WTC11 (cell line): Measurements from ENCODE around the gene ABR. TPM values are rescaled to one million over a fixed set of nuclear protein-coding genes. Genes with fewer than 3 reads are reported as not detected.

ENCODE experiments used
- ATAC-seq: fragments of 200-7000 bp; cut with Tn5 transposase; 2 replicates; pipeline ENCODE4 v1.10.0; 2021; ENCODE audit warnings: mild to moderate bottlenecking, moderate library complexity
- CTCF ChIA-PET: fragments of 300-600 bp; sonication (Branson Sonifier 250); formaldehyde crosslinking; loops from one replicate; lab custom pipeline; 2021; ENCODE audit warnings: antibody characterized with exemption; lab: Charles Lee
- POLR2A ChIA-PET: fragments of 350-600 bp; sonication (Branson Sonifier 250); formaldehyde crosslinking; loops from one replicate; lab custom pipeline; 2021; ENCODE audit warnings: antibody characterized with exemption; lab: Charles Lee
- DNase-seq: peaks from one replicate; pipeline ENCODE4 v3.0.0; 2021; ENCODE audit warnings: low spot score
- H3K27ac Mint-ChIP-seq: 2 replicates; pipeline ENCODE4 v1.8.0; 2021; ENCODE audit warnings: mixed read lengths
- H3K27me3 Mint-ChIP-seq: 2 replicates; pipeline ENCODE4 v1.8.0; 2021; ENCODE audit warnings: low read depth, mild to moderate bottlenecking, moderate library complexity, mixed read lengths
- H3K36me3 Mint-ChIP-seq: 2 replicates; pipeline ENCODE4 v1.8.0; 2021; ENCODE audit warnings: mixed read lengths
- H3K4me1 Mint-ChIP-seq: 2 replicates; pipeline ENCODE4 v1.8.0; 2022; ENCODE audit warnings: mixed read lengths
- H3K4me3 Mint-ChIP-seq: 2 replicates; pipeline ENCODE4 v1.8.0; 2021; ENCODE audit warnings: mild to moderate bottlenecking, moderate library complexity, mixed read lengths
- H3K9me3 Mint-ChIP-seq: 2 replicates; pipeline ENCODE4 v1.8.0; 2021; ENCODE audit warnings: mixed read lengths
- ATF1 ChIP-seq: sonication (generic); formaldehyde crosslinking; IDR thresholded peaks from 2 replicates; pipeline ENCODE4 v1.8.1; 2023; ENCODE audit warnings: mild to moderate bottlenecking, moderate library complexity, missing genetic modification reagents
- CBFB ChIP-seq: sonication (generic); formaldehyde crosslinking; IDR thresholded peaks from 2 replicates; pipeline ENCODE4 v1.8.1; 2022; ENCODE audit warnings: mild to moderate bottlenecking, low read depth, missing genetic modification reagents
- JAZF1 ChIP-seq: fragments of 250-450 bp; sonication (Bioruptor Pico); IDR thresholded peaks from 2 replicates; pipeline ENCODE4 v1.9.0; 2021; ENCODE audit warnings: moderate library complexity, mild to moderate bottlenecking, inconsistent platforms
- NFYB ChIP-seq: sonication (generic); formaldehyde crosslinking; conservative IDR thresholded peaks from 2 replicates; pipeline ENCODE4 v1.8.0; 2022; ENCODE audit warnings: low read depth, missing genetic modification reagents
- NR1H2 ChIP-seq: sonication (generic); formaldehyde crosslinking; IDR thresholded peaks from 2 replicates; pipeline ENCODE4 v1.9.0; 2021; ENCODE audit warnings: mild to moderate bottlenecking, moderate library complexity, missing genetic modification reagents
- NR3C1 ChIP-seq: sonication (generic); formaldehyde crosslinking; conservative IDR thresholded peaks from 2 replicates; pipeline ENCODE4 v1.8.1; 2023; ENCODE audit warnings: low read depth, mild to moderate bottlenecking, missing genetic modification reagents
- RORB ChIP-seq: fragments of 250-450 bp; sonication (Bioruptor Pico); IDR thresholded peaks from 2 replicates; pipeline ENCODE4 v1.9.0; 2021; ENCODE audit warnings: mild to moderate bottlenecking
- ZNF232 ChIP-seq: sonication (generic); formaldehyde crosslinking; IDR thresholded peaks from 2 replicates; pipeline ENCODE4 v1.8.0; 2022; ENCODE audit warnings: mild to moderate bottlenecking, missing genetic modification reagents
- ZNF263 ChIP-seq: sonication (generic); formaldehyde crosslinking; IDR thresholded peaks from 2 replicates; pipeline ENCODE4 v1.8.1; 2022; ENCODE audit warnings: low read depth, mild to moderate bottlenecking, moderate library complexity, missing genetic modification reagents
- ZNF396 ChIP-seq: fragments of 250-450 bp; sonication (Bioruptor Pico); IDR thresholded peaks from 2 replicates; pipeline ENCODE4 v1.8.0; 2021; ENCODE audit warnings: mild to moderate bottlenecking, moderate library complexity, borderline replicate concordance
- total RNA-seq: library from RNA; stranded (reverse); gene quantifications from 3 replicates; pipeline ENCODE4 v1.2.3, GENCODE V29; 2021
- TF ChIP-seq, protein P1 (sequence below): sonication (generic); formaldehyde crosslinking; IDR thresholded peaks from 2 replicates; pipeline ENCODE4 v1.8.1; 2022; ENCODE audit warnings: mild to moderate bottlenecking, missing genetic modification reagents, moderate library complexity, borderline replicate concordance
- TF ChIP-seq, protein P2 (sequence below): sonication (generic); formaldehyde crosslinking; IDR thresholded peaks from 2 replicates; pipeline ENCODE4 v1.8.0; 2022; ENCODE audit warnings: mild to moderate bottlenecking, missing genetic modification reagents
- TF ChIP-seq, protein P3 (sequence below): sonication (generic); formaldehyde crosslinking; IDR thresholded peaks from 2 replicates; pipeline ENCODE4 v1.8.1; 2022; ENCODE audit warnings: missing genetic modification reagents, borderline replicate concordance
- TF ChIP-seq, protein P4 (sequence below): sonication (generic); formaldehyde crosslinking; conservative IDR thresholded peaks from 2 replicates; pipeline ENCODE4 v1.8.1; 2023; ENCODE audit warnings: mild to moderate bottlenecking, low read depth, missing genetic modification reagents, moderate library complexity
- TF ChIP-seq, protein P5 (sequence below): fragments of 200-600 bp; IDR thresholded peaks from 2 replicates; pipeline ENCODE4 v1.8.0; 2022; ENCODE audit warnings: antibody characterized with exemption
- TF ChIP-seq, protein P6 (sequence below): fragments of 250-450 bp; sonication (Bioruptor Pico); IDR thresholded peaks from 2 replicates; pipeline ENCODE4 v1.9.0; 2021; ENCODE audit warnings: mild to moderate bottlenecking, borderline replicate concordance
- TF ChIP-seq, protein P7 (sequence below): sonication (generic); formaldehyde crosslinking; IDR thresholded peaks from 2 replicates; pipeline ENCODE4 v1.8.0; 2023; ENCODE audit warnings: mild to moderate bottlenecking, missing genetic modification reagents
- TF ChIP-seq, protein P8 (sequence below): sonication (generic); formaldehyde crosslinking; IDR thresholded peaks from 2 replicates; pipeline ENCODE4 v1.8.0; 2023; ENCODE audit warnings: missing genetic modification reagents

The ABR gene
- total RNA-seq, 1 experiment from 2014 or later: 38.0 TPM

DNA sequence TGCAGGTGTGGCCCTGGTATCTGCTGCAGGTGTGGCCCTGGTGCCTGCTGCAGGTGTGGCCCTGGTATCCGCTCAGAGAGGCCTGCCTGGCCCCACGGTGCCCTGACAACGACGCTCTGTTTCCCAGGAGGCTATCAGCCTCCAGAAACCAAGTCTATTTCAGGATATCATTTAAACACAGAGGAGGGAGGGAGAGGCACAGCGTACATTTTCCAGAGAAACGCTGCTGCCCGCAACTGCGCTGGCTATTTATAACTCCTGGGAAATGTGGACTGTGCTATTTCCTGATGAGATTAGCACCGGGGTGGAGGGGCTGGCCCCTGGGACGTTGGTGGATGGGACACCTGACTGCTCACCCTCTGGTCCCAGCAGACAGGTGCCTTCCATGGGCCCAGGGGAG is 160.3 kb downstream of the ABR start (continued):
- TF ChIP-seq, protein P1, sequence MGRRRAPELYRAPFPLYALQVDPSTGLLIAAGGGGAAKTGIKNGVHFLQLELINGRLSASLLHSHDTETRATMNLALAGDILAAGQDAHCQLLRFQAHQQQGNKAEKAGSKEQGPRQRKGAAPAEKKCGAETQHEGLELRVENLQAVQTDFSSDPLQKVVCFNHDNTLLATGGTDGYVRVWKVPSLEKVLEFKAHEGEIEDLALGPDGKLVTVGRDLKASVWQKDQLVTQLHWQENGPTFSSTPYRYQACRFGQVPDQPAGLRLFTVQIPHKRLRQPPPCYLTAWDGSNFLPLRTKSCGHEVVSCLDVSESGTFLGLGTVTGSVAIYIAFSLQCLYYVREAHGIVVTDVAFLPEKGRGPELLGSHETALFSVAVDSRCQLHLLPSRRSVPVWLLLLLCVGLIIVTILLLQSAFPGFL (CRISPR knock-in tag): no peak
- TF ChIP-seq JAZF1 (CRISPR knock-in tag) (no peak), ATF1 (CRISPR knock-in tag) (no peak)
- TF ChIP-seq, protein P2, sequence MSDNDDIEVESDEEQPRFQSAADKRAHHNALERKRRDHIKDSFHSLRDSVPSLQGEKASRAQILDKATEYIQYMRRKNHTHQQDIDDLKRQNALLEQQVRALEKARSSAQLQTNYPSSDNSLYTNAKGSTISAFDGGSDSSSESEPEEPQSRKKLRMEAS (CRISPR knock-in tag): no peak
- TF ChIP-seq, protein P3, sequence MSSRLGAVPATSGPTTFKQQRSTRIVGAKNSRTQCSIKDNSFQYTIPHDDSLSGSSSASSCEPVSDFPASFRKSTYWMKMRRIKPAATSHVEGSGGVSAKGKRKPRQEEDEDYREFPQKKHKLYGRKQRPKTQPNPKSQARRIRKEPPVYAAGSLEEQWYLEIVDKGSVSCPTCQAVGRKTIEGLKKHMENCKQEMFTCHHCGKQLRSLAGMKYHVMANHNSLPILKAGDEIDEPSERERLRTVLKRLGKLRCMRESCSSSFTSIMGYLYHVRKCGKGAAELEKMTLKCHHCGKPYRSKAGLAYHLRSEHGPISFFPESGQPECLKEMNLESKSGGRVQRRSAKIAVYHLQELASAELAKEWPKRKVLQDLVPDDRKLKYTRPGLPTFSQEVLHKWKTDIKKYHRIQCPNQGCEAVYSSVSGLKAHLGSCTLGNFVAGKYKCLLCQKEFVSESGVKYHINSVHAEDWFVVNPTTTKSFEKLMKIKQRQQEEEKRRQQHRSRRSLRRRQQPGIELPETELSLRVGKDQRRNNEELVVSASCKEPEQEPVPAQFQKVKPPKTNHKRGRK (CRISPR knock-in tag): no peak
- TF ChIP-seq, protein P4, sequence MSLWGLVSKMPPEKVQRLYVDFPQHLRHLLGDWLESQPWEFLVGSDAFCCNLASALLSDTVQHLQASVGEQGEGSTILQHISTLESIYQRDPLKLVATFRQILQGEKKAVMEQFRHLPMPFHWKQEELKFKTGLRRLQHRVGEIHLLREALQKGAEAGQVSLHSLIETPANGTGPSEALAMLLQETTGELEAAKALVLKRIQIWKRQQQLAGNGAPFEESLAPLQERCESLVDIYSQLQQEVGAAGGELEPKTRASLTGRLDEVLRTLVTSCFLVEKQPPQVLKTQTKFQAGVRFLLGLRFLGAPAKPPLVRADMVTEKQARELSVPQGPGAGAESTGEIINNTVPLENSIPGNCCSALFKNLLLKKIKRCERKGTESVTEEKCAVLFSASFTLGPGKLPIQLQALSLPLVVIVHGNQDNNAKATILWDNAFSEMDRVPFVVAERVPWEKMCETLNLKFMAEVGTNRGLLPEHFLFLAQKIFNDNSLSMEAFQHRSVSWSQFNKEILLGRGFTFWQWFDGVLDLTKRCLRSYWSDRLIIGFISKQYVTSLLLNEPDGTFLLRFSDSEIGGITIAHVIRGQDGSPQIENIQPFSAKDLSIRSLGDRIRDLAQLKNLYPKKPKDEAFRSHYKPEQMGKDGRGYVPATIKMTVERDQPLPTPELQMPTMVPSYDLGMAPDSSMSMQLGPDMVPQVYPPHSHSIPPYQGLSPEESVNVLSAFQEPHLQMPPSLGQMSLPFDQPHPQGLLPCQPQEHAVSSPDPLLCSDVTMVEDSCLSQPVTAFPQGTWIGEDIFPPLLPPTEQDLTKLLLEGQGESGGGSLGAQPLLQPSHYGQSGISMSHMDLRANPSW (CRISPR knock-in tag): no peak

DNA sequence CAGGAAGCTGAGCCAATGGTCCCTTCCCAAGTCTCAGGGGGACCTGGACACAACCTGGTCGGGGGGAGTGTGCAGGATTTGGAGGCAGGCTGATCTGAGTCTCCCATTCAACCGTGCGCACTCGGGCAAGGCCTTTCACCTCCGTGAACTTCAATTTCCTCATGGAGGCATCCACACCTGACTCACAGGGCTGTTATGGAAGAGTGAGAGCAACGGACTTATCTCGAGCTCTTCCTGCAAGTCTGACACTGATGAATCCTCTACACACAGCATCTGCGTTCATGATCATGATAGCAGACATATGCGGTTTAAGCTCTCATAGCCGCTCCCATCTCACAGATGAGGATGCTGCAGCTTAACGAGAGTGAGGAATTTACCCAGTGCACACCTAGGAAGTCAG is 161.2 kb downstream of the ABR start:
- H3K9me3 Mint-ChIP-seq: no peaks in the 10 kb centered on the region
- POLR2A ChIA-PET: no interaction called here
- no peaks in the 10 kb centered on the region for H3K36me3 Mint-ChIP-seq
- H3K4me3 Mint-ChIP-seq: no peak overlapping the region
- no peak for ATAC-seq
- no peak for DNase-seq
- CTCF ChIA-PET: interaction anchor here (1.1 to 1.2 kb wide), 2 partner anchors 38 to 40 kb away, joined by 5 to 6 read pairs; no protein-coding TSS in a partner anchor
- H3K27me3 Mint-ChIP-seq: no peaks in the 10 kb centered on the region
- H3K27ac Mint-ChIP-seq: no peak overlapping the region
- H3K4me1 Mint-ChIP-seq: no peaks in the 10 kb centered on the region
- TF ChIP-seq RORB (CRISPR knock-in tag) (no peak), NR3C1 (CRISPR knock-in tag) (no peak), CBFB (CRISPR knock-in tag) (no peak), ZNF396 (CRISPR knock-in tag) (no peak), NFYB (CRISPR knock-in tag) (no peak), ZNF263 (CRISPR knock-in tag) (no peak), ZNF232 (CRISPR knock-in tag) (no peak), NR1H2 (CRISPR knock-in tag) (no peak)
- TF ChIP-seq, protein P5, sequence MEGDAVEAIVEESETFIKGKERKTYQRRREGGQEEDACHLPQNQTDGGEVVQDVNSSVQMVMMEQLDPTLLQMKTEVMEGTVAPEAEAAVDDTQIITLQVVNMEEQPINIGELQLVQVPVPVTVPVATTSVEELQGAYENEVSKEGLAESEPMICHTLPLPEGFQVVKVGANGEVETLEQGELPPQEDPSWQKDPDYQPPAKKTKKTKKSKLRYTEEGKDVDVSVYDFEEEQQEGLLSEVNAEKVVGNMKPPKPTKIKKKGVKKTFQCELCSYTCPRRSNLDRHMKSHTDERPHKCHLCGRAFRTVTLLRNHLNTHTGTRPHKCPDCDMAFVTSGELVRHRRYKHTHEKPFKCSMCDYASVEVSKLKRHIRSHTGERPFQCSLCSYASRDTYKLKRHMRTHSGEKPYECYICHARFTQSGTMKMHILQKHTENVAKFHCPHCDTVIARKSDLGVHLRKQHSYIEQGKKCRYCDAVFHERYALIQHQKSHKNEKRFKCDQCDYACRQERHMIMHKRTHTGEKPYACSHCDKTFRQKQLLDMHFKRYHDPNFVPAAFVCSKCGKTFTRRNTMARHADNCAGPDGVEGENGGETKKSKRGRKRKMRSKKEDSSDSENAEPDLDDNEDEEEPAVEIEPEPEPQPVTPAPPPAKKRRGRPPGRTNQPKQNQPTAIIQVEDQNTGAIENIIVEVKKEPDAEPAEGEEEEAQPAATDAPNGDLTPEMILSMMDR: no peak
- TF ChIP-seq, protein P6, sequence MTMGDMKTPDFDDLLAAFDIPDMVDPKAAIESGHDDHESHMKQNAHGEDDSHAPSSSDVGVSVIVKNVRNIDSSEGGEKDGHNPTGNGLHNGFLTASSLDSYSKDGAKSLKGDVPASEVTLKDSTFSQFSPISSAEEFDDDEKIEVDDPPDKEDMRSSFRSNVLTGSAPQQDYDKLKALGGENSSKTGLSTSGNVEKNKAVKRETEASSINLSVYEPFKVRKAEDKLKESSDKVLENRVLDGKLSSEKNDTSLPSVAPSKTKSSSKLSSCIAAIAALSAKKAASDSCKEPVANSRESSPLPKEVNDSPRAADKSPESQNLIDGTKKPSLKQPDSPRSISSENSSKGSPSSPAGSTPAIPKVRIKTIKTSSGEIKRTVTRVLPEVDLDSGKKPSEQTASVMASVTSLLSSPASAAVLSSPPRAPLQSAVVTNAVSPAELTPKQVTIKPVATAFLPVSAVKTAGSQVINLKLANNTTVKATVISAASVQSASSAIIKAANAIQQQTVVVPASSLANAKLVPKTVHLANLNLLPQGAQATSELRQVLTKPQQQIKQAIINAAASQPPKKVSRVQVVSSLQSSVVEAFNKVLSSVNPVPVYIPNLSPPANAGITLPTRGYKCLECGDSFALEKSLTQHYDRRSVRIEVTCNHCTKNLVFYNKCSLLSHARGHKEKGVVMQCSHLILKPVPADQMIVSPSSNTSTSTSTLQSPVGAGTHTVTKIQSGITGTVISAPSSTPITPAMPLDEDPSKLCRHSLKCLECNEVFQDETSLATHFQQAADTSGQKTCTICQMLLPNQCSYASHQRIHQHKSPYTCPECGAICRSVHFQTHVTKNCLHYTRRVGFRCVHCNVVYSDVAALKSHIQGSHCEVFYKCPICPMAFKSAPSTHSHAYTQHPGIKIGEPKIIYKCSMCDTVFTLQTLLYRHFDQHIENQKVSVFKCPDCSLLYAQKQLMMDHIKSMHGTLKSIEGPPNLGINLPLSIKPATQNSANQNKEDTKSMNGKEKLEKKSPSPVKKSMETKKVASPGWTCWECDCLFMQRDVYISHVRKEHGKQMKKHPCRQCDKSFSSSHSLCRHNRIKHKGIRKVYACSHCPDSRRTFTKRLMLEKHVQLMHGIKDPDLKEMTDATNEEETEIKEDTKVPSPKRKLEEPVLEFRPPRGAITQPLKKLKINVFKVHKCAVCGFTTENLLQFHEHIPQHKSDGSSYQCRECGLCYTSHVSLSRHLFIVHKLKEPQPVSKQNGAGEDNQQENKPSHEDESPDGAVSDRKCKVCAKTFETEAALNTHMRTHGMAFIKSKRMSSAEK (CRISPR knock-in tag): no peak
- TF ChIP-seq, protein P7, sequence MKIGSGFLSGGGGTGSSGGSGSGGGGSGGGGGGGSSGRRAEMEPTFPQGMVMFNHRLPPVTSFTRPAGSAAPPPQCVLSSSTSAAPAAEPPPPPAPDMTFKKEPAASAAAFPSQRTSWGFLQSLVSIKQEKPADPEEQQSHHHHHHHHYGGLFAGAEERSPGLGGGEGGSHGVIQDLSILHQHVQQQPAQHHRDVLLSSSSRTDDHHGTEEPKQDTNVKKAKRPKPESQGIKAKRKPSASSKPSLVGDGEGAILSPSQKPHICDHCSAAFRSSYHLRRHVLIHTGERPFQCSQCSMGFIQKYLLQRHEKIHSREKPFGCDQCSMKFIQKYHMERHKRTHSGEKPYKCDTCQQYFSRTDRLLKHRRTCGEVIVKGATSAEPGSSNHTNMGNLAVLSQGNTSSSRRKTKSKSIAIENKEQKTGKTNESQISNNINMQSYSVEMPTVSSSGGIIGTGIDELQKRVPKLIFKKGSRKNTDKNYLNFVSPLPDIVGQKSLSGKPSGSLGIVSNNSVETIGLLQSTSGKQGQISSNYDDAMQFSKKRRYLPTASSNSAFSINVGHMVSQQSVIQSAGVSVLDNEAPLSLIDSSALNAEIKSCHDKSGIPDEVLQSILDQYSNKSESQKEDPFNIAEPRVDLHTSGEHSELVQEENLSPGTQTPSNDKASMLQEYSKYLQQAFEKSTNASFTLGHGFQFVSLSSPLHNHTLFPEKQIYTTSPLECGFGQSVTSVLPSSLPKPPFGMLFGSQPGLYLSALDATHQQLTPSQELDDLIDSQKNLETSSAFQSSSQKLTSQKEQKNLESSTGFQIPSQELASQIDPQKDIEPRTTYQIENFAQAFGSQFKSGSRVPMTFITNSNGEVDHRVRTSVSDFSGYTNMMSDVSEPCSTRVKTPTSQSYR: no peak
- TF ChIP-seq, protein P8, sequence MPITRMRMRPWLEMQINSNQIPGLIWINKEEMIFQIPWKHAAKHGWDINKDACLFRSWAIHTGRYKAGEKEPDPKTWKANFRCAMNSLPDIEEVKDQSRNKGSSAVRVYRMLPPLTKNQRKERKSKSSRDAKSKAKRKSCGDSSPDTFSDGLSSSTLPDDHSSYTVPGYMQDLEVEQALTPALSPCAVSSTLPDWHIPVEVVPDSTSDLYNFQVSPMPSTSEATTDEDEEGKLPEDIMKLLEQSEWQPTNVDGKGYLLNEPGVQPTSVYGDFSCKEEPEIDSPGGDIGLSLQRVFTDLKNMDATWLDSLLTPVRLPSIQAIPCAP (CRISPR knock-in tag): no peak
- TF ChIP-seq, protein P3 (CRISPR knock-in tag): no peak
